NCI-H345 treated with DMSO at 0.1 percent for 48 hours (cell line): ENCODE measurements around the gene ARHGAP26.
A peak's percentile ranks its signal among the peaks of the same experiment; 100 is the strongest.

Experiments used
- DNase-seq: peaks from one replicate; lab custom pipeline; 2025; ENCODE audit not compliant: unreplicated experiment; lab: John Stamatoyannopoulos, UW

ARHGAP26 gene

DNA sequence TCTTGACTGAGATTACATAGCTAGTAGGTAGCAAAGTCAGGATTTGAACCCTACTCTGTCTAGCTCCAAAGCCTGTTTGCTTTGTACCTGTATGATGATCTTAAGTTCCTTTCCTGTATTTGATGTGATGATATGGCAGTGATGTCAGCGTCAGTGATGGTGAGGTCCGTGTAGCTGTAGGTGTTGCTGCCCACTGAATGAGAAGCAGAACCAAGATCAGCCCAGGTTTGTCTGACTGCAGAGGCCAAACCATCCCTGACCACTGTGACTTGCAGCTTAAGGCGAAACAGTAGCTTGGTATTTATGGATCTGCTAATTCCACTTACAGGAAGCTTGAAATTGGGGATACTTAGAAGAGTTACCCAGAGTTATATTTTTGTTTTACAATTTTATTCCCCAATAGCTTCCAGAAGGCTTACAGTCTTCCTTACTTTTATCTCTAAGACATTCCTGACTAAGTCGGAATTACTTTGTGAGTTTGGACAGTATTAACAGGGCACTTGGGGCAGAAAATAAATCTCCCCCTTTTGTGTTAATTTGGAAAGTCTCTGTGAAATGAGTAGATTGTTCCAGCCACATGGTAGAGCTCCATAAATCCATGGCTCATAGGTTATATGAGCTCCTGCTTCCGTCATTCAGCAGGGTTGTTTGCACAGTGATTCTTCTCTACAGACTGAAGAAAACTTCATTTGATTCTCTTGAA is 359.9 kb downstream of the ARHGAP26 start:
- no peak for DNase-seq

DNA sequence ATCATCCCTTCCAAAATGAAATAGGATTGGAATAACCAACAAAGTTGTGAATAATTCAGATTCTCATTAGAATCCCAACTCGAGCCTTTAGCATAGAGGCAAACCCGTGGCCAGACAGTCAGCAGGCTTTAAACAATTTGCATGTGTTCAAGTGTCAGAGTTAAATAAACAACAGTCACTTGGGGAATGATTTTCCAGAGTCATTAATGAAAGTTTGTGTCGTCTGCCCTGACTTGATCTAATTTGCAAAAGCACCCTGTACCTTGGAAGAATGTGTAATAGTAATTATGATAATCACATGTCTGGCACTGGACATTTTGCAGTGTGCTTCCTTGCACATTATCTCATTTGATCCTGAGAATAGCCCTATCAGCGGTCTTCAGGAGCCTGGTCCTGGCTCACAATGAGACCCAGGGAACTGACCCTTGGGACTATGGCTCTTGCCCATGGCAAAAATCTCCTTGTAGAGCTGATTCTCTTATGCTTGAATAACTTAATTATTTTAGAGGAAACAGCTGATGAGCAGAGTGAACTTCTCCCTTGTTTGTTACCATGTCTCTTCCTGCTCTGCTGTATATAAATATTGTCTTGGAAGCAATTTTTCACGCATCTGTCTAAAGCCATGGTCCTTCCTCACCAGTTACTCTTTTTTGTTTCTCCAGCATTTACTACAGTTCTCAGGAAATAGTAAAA is 360.6 kb downstream of the ARHGAP26 start:
- no peak for DNase-seq

DNA sequence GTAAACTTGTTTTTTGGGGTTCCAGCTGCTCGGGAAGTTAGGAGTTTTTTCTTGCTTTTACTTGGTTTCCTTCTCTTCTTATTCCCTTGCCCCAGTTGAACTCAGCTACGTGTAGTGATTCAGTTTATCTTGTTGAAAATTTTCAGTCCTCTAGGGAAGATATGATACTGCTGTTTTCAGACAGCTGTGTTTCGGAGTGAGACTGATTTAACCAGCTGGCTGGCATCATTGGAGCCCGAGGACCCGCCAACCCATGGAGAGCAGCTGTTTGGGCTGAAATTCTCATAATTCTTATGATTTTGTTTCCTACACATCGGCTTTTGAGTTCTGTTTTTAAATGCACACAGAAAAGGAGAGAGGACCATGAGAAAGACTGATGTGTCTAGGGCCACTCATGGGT is 361.8 kb downstream of the ARHGAP26 start:
- DNase-seq: no peak

DNA sequence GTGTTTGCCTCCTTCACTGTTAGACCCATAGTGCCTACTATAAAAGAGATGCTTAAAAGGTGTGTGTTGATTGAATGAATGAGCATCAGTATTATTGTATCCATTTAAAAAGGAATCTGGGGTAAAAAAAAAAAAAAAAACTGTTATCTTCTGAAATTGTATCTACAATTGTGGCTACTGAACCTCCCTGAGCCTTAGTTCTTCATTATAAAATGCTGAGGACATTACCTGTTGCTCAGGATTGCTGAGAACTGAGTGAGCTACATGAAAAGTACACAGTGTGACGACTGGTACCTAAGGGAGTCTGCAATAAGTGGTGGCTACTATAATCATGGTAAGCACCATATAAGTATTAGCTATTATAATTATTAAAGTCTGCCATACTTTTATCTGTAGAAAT is 362.6 kb downstream of the ARHGAP26 start:
- no peak for DNase-seq

DNA sequence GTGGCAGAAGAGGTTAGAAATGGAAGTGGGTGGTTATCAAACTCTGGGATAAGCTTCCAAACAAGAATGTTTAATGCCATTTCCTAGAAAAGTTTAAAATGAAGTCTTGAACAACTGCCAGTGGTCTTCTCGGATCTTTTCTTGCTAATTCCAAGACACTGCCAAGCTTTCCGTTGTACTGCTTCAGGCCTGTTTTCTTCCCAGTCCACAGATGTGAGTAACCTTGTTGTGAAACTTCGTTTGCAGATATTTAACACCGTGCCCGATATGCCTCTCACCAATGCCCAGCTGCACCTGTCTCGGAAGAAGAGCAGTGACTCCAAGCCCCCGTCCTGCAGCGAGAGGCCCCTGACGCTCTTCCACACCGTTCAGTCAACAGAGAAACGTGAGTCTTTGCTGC is 363.5 kb downstream of the ARHGAP26 start:
- DNase-seq: no peak

DNA sequence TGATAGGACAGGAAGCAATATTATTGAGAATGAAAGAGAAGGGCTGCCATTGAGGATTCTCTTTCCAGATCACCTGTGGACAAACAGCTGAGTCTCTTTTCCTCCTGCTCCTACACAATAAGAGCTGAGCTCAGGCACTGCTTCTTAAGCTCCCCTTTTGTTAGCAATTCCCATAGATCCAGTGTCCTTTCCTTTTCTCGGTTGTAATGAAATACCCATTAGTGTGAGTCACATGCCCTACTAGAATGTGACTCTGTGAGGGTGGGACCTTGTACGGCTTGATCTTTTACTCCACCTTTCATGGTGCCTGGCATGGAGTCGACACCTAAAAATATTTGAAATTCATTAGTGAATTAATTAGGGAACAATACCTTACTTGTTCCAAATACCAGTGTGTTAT is 364.1 kb downstream of the ARHGAP26 start:
- no peak for DNase-seq

DNA sequence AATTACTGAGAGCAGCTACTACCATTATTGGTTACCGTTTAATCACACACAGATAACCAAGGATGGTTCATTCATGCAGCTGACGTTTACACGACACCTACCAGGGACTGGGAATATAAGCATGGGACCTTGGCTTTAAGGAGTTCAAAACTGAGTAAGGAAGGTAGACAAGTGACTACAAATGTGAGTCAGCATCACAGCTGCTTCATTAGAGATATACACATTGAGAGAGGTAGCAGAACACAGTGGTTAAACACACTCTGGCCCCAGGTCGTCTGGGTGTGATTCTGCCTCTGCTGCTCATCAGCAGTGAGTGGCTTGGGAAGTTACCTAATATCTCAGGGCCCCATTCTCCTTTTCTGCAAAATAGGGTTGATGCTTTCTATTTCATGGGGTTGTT is 364.7 kb downstream of the ARHGAP26 start:
- DNase-seq: no peak

DNA sequence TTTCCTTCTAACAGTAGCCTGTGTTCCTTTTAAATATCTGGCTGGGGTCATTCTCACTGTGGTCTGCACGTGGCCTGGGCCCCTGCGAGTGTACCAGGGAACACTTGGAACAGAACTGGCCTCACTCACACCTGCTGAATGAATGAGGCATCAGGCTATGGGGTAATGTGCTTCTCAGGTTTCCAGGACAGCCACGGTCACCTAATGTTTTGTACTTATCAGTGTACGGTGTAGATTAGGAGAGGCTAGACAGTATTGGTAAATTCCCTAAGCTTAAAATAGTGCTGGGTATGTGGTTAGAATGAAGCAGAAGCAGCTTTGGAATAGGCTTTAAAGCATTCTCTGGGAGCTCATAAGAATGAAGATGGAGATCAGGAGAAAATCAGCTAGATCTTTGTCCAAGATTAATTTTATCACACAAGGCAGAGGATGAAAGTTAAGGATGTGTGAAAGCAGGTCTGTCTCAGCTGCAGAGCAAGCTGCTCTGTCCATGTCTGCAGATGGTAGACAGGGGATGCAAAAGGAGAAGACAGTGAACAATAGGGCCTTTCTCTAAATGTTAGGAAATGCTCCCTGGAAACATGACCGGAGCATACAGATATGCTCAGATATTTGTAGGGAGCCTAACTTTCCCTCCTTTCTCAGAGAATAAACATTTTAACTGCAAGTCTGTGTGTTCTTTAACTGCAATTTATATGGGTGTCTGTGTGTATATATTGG is 365.8 kb downstream of the ARHGAP26 start:
- no peak for DNase-seq

DNA sequence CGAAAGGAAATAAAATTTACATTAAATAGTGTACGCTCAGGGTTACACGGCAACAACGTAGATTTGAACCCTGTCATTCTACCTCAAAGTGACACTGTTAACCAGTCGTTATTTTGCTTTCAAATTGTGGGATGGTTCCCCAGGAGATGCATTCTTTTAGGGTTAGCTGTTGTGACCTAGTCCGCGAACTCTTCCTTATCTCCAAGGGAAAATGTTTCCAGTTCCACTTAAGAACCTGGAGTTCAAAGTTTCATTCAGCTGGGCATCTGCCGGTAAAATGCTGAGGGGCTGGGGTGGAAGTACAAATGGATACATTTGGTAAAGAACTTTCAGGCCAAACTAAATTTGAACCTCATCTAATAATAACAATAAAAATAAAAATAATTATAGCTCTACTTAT is 368.7 kb downstream of the ARHGAP26 start:
- no peak for DNase-seq

DNA sequence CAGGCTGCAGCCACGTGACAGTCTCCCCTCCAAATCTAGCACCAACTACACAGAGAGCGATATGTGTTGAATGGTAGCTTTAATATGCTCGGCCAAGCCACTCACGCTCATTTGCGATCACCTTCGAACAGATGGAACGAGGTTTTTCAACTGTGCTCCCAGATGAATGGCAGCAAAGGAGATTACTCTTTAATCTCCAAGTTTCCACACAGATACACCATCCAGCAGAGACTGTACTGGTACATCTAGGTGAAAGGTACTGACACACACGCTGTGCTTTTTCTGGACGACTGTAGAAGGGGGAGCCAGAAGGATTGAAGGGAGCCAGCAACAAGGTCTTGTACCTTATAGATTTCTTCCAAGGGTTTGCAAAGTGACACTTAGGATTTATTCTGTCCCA is 369.4 kb downstream of the ARHGAP26 start:
- DNase-seq: no peak

DNA sequence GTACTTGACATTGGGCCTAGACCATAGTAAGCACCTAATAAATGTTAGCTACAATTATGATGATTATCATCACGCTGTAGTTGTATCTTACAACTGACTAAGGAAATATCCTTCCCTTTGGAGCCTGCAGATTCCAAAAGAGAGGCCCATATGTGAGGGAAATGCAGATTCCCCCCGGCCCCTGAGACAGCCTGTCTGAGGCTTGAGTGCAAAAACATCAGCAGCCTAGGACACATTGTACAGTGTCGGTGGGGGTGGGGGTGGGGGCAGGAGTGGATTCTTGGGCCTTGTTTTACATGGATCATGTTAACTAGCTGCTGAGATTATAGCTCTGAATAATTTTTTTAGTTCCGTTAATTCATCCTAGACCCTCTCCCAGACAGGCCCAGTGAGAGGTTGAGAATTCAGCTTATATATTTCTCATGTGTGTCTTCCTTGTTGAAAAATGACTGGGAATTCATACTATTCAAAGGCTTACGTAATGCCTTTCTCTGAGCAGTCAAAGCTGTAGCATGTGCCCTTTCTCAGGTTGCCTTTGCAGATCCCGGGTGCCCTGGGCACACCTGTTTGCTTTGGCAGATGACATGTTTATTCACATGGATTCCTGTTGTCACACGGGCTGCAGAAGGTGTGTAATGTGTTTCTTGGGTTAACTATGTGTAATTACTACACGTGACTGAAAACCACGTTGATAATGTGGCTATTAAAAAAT is 370.5 kb downstream of the ARHGAP26 start:
- DNase-seq: peak; percentile 83

DNA sequence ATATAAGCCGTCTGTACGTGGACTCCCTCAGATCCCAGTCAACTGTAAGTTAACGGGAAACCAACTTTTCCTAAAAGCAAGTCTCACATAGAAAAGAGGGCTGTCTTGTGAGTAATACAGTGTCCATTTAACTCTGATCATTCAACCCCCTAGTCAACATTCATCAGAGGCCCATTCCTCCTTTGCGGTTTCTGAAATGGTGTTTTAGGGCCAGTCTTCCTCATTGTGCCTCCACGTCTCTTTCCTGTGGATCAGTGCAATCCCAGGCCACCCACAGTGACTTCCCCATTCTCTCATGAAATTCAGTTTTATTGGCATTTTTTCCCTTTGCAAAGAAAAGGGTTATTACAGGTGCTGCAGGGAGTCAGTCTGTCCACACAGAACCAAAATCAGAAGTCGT is 371.5 kb downstream of the ARHGAP26 start:
- no peak for DNase-seq

DNA sequence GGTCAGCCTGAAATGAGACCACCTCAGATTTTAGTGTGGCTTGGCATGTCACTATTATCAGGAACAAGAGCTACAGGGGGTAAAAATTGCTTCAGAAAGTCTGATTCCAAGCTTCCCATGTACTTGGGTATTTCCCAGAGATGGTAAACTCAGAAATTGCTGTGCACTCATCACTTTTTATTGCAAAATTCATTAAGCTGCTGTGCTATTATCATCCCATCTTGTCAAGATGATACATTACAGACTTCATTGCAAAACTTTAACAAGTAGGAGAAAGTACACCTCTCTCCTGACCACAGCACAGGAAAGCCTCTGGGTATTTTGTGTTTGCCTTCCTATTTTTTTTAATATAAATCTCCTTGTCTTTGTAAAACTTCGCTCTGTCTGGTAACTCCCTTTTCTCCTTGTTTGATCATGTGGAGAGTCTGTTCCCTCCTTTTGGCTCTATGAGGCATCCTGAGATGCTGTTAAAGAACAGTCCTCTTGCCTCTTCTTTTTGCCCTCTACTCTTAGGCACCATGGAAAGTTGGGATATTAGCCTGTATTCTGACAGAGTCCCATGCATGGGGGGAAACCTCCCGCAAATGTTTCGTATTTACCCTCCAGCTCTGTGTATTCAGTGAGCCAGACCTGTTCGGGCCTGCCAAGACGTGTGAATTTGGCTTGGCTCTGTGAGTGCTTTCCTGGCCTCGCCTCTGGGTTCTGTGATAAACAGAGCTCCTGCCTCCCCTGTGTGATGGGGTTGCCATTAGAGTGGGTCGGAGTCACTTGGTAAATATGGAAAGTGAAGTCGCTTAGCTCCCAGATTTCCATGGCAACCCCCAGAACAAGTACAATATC is 372.6 kb downstream of the ARHGAP26 start:
- peak; percentile 86 for DNase-seq

DNA sequence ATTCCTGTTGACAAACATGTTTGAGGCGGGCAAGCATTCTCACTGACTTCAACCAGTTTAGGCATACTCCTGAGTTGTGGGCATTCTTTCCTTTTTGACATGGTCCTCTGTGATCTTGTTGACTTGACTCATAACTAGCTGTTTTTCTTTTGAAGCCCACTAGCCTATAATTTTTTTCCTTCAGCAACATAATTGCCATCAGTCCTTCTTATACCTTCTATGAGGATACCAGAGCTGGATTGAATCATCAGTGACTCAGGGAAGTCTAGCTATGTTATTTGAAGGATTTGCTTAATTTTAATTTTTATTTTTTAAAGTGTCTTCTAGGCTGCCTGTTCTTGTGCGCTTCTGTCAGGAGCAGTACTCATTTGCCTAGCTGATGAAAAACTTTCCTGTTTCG is 373.8 kb downstream of the ARHGAP26 start:
- no peak for DNase-seq

DNA sequence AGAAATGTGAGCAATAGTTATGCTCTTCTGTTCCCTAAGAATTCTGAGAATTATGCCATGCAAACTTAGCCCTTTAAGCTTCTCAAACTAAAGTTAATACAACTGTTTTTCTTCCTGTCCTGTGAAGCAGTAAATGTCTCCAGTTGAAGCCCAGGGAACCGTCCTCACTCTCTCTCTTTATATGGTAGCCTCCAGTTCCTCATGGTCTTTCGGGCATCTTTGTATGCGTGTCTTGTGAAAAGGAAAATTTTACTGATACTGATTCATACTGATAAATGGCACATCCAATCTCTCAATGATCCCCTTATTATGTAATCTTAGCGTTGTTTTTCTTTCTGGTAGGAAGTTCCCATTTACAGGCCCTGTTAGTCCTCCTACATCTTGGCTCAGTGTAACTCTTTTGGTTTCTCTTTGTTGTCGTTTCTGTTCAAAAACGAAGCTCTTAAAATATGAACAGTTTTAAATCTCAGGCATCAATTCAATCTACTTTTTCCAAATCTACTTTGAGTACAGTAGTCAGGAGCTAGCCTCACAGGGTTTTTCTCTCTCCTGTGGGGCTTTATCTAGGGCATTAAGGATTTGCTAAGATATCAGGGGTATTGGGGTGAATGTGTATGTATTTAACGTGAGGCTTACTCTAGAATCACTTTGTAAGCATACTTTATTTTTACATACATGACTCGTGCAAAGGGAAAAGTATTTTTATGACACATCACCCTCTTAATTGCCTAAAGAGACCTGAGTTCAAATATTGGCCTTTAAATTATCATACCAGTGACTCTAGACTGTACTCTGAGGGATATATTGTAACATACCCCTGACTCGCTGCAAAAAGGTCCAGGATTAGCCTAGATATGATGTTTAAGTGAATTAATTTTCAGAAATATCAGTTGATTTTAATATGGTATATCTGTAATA is 375.3 kb downstream of the ARHGAP26 start:
- no peak for DNase-seq

DNA sequence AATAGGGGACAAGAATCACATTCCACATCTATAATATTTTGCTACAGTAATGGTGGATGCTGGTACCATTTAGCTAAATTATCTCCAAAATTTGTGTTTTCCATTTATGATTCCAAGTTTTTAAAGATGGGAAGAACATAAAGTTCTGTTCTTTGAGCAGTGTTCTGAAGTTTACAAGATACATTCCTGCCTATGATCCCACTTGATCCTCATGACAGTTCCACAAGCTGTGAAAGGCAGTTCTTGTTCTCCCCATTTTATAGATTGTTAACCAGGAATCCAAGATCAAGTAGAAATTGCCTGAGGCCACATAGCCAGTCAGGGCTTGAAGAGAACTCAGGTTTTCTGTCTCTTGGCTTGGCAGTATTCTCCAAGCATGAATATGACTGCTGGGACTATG is 376.0 kb downstream of the ARHGAP26 start:
- no peak for DNase-seq

DNA sequence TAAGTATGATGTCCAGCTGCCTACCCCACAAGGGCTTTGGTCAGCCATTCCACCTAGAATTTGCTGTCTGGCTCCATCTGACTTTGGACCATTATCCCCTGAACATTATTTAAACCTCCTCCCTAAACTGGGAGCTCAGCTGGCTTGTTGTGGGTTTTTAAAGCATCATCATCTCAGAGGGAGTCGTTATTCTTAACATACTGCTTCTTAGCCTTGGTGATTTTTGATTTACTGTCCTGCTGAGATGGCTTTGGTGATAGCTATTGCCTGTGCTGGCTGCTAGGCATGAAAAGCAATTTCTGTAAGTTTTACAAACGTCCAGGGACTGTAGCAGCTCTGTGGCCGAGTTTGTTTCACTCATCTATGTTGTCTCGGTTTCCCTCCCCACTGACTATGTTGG is 377.2 kb downstream of the ARHGAP26 start:
- no peak for DNase-seq

DNA sequence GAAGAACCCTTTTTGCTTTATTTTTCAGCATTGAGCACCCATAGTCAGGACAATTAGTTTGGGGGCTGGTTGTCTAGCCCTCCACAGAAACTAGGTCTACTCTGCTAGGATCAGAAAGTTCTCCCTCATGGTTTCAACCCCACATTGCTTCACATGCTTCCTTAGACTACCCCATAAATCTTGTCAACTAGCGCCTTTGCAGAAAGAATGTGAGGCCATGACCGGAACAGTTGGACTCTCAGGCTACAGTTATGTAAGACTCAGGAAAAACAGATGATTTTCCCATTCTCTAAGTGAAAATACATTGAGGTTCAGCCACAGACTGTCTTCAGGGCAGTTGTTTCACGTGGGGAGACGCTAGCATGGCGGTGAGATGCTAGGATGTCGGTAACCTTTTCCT is 377.7 kb downstream of the ARHGAP26 start:
- DNase-seq: no peak

DNA sequence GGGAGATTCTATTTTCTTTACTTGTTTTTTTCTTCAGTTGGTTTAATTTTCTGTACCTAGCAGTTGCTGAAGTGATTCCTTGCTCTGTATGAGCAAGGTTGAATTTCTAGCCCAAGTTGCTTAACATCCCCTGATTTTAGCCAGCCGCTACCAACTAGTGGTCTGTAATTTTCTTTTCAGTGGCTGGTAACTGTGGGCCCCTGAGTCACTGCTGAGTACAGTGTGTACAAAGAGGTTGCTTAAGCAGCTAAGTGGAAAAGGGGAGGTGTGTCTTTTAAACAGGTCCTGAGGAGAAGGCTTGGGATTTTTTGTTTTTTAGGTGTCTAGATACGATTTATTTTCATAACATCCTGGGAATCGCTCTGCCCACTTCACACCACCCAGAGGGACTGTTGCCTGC is 378.6 kb downstream of the ARHGAP26 start:
- DNase-seq: no peak

DNA sequence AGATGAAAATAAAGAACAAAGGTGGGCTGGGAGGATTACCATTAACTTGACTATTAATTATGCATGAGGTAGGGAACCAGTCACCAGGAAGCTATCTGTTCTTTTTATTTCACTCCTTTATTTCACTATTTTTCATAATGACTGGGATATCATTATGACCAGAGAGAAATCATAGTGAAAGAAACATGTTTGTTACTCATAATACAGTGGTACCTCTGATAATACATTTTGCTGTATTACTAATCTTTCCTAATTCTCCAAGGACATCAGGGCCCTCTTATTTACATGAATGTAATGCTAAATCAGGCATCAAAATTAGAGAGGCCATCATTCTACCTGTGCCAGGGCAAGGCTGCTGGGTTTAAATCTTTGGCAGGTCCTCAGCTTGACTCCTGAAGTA is 379.6 kb downstream of the ARHGAP26 start:
- DNase-seq: no peak
